ENCODE data around the gene FAM181A. TPM values are rescaled to one million over a fixed set of nuclear protein-coding genes. Genes with fewer than 3 reads are reported as not detected.
A peak's percentile ranks its signal among the peaks of the same experiment; 100 is the strongest.

FAM181A gene
- total RNA-seq, 1 donor from 2014 or later, result not detected

- Mint-ChIP-seq H3K9me3 (ENCODE audit: unreplicated experiment) (peaks cover 3% of the 10 kb centered on the region), H3K4me1 (ENCODE audit: low read depth, unreplicated experiment) (peaks cover 38% of the 10 kb centered on the region), H3K4me3 (ENCODE audit: unreplicated experiment) (no peak overlapping the region), H3K27me3 (ENCODE audit: low read depth, unreplicated experiment) (peaks cover 30% of the 10 kb centered on the region), H3K36me3 (ENCODE audit: low read depth, unreplicated experiment) (peaks cover 2% of the 10 kb centered on the region), H3K27ac (ENCODE audit: unreplicated experiment) (peak overlapping the region; percentile 91)
- no peak overlapping the region for H3K4me3 ChIP-seq (ENCODE audit: insufficient read depth, low read depth, low read length)
- FAIRE-seq (no peak), DNase-seq (ENCODE audit: low read depth) (no peak)
- no peak overlapping the region for H2AFZ ChIP-seq (ENCODE audit: low read depth, low read length)
- no peaks in the 10 kb centered on the region for H3K27me3 ChIP-seq (ENCODE audit: insufficient read depth, low read length)
- no peak for TF ChIP-seq CTCF (IDR thresholded peaks at IDR 0.05; ENCODE audit: insufficient read depth, low read depth, low read length)
- TF ChIP-seq EZH2 (IDR thresholded peaks at IDR 0.05; ENCODE audit: insufficient read depth, low read length), result no peak
- peaks cover 33% of the 10 kb centered on the region for H3K4me1 ChIP-seq (ENCODE audit: insufficient read depth, low read length)
- peaks cover 6% of the 10 kb centered on the region for H3K9me3 ChIP-seq (ENCODE audit: insufficient read depth, low read depth, low read length)
- peaks cover 4% of the 10 kb centered on the region for H4K20me1 ChIP-seq (ENCODE audit: insufficient read depth, low read length)
- H3K4me2 ChIP-seq (ENCODE audit: low read length), result peak overlapping the region; percentile 60
- no peak overlapping the region for H3K9ac ChIP-seq (ENCODE audit: low read length)
- peak overlapping the region; percentile 71 for H3K27ac ChIP-seq (ENCODE audit: low read depth, low read length)
- H3K79me2 ChIP-seq (ENCODE audit: insufficient read depth, low read length), result no peaks in the 10 kb centered on the region
- no peaks in the 10 kb centered on the region for H3K36me3 ChIP-seq (ENCODE audit: insufficient read depth, low read length)
These were observed 32.9 kb downstream of the FAM181A start for GRCh38 chr14:93960108-93960475.

- DNase-seq (ENCODE audit: low read depth) (no peak), FAIRE-seq (no peak)
- H3K27me3 Mint-ChIP-seq (ENCODE audit: low read depth, unreplicated experiment), result peaks cover 27% of the 10 kb centered on the region
- no peak overlapping the region for H3K27ac ChIP-seq (ENCODE audit: low read depth, low read length)
- H3K27ac Mint-ChIP-seq (ENCODE audit: unreplicated experiment), result no peak overlapping the region
- no peak overlapping the region for H3K9ac ChIP-seq (ENCODE audit: low read length)
- H3K36me3 Mint-ChIP-seq (ENCODE audit: low read depth, unreplicated experiment), result peaks cover 2% of the 10 kb centered on the region
- H3K4me2 ChIP-seq (ENCODE audit: low read length), result no peak overlapping the region
- H2AFZ ChIP-seq (ENCODE audit: low read depth, low read length), result no peak overlapping the region
- H3K9me3 ChIP-seq (ENCODE audit: insufficient read depth, low read depth, low read length), result peaks cover 7% of the 10 kb centered on the region
- TF ChIP-seq CTCF (IDR thresholded peaks at IDR 0.05; ENCODE audit: insufficient read depth, low read depth, low read length), result no peak
- no peak for TF ChIP-seq EZH2 (IDR thresholded peaks at IDR 0.05; ENCODE audit: insufficient read depth, low read length)
- H3K36me3 ChIP-seq (ENCODE audit: insufficient read depth, low read length), result no peaks in the 10 kb centered on the region
- peaks cover 4% of the 10 kb centered on the region for H4K20me1 ChIP-seq (ENCODE audit: insufficient read depth, low read length)
- H3K79me2 ChIP-seq (ENCODE audit: insufficient read depth, low read length), result no peaks in the 10 kb centered on the region
- peaks cover 47% of the 10 kb centered on the region for H3K4me1 Mint-ChIP-seq (ENCODE audit: low read depth, unreplicated experiment)
- no peaks in the 10 kb centered on the region for H3K27me3 ChIP-seq (ENCODE audit: insufficient read depth, low read length)
- H3K9me3 Mint-ChIP-seq (ENCODE audit: unreplicated experiment), result peaks cover 4% of the 10 kb centered on the region
- H3K4me3 ChIP-seq (ENCODE audit: insufficient read depth, low read depth, low read length), result no peak overlapping the region
- H3K4me3 Mint-ChIP-seq (ENCODE audit: unreplicated experiment), result no peak overlapping the region
- peaks cover 39% of the 10 kb centered on the region for H3K4me1 ChIP-seq (ENCODE audit: insufficient read depth, low read length)
These were observed 33.8 kb downstream of the FAM181A start for GRCh38 chr14:93960774-93961438.

GRCh38 chr14:93961620-93962019 lies 34.5 kb downstream of the FAM181A start:
- H3K79me2 ChIP-seq (ENCODE audit: insufficient read depth, low read length), result no peaks in the 10 kb centered on the region
- Mint-ChIP-seq H3K9me3 (ENCODE audit: unreplicated experiment) (peaks cover 4% of the 10 kb centered on the region), H3K4me1 (ENCODE audit: low read depth, unreplicated experiment) (peaks cover 52% of the 10 kb centered on the region), H3K27me3 (ENCODE audit: low read depth, unreplicated experiment) (peaks cover 27% of the 10 kb centered on the region), H3K4me3 (ENCODE audit: unreplicated experiment) (no peak overlapping the region), H3K36me3 (ENCODE audit: low read depth, unreplicated experiment) (peaks cover 2% of the 10 kb centered on the region), H3K27ac (ENCODE audit: unreplicated experiment) (no peak overlapping the region)
- H3K4me1 ChIP-seq (ENCODE audit: insufficient read depth, low read length), result peaks cover 41% of the 10 kb centered on the region
- H3K27me3 ChIP-seq (ENCODE audit: insufficient read depth, low read length), result no peaks in the 10 kb centered on the region
- H3K9ac ChIP-seq (ENCODE audit: low read length), result no peak overlapping the region
- H4K20me1 ChIP-seq (ENCODE audit: insufficient read depth, low read length), result peaks cover 4% of the 10 kb centered on the region
- DNase-seq (ENCODE audit: low read depth) (no peak), FAIRE-seq (no peak)
- H3K4me3 ChIP-seq (ENCODE audit: insufficient read depth, low read depth, low read length), result no peak overlapping the region
- TF ChIP-seq EZH2 (IDR thresholded peaks at IDR 0.05; ENCODE audit: insufficient read depth, low read length) (no peak), CTCF (IDR thresholded peaks at IDR 0.05; ENCODE audit: insufficient read depth, low read depth, low read length) (no peak)
- H2AFZ ChIP-seq (ENCODE audit: low read depth, low read length), result no peak overlapping the region
- H3K4me2 ChIP-seq (ENCODE audit: low read length), result no peak overlapping the region
- H3K27ac ChIP-seq (ENCODE audit: low read depth, low read length), result no peak overlapping the region
- no peaks in the 10 kb centered on the region for H3K36me3 ChIP-seq (ENCODE audit: insufficient read depth, low read length)
- peaks cover 7% of the 10 kb centered on the region for H3K9me3 ChIP-seq (ENCODE audit: insufficient read depth, low read depth, low read length)

Measured in astrocyte (in vitro differentiated cells and primary cell).